ENCODE measurements around the gene SORCS1. TPM values are rescaled to one million over a fixed set of nuclear protein-coding genes. Genes with fewer than 3 reads are reported as not detected.

Gene SORCS1
- total and polyA plus RNA-seq, 2 experiments from 2014 or later: 45.6 to 73.0 TPM

- H3K36me3 ChIP-seq: no peaks in the 10 kb centered on the region
- peak; percentile 76 to 84 for DNase-seq (ENCODE audit: low read depth in 1 of 2, low spot score in 1 of 2)
- no peak overlapping the region for H3K27ac ChIP-seq
- TF ChIP-seq CTCF (IDR thresholded peaks at IDR 0.05; ENCODE audit: low read depth, low read length): peak; percentile 90
- H3K4me3 ChIP-seq: no peak overlapping the region
- H3K4me1 ChIP-seq (ENCODE audit: low read depth): no peaks in the 10 kb centered on the region
- H3K9me3 ChIP-seq (ENCODE audit: low read depth): no peaks in the 10 kb centered on the region
- H3K27me3 ChIP-seq: no peaks in the 10 kb centered on the region
Measured at GRCh38 chr10:106705681-106706100, 458.8 kb downstream of the SORCS1 start.

- no peak for TF ChIP-seq CTCF (IDR thresholded peaks at IDR 0.05; ENCODE audit: low read depth, low read length)
- no peak for DNase-seq (ENCODE audit: low read depth in 1 of 2, low spot score in 1 of 2)
- no peak overlapping the region for H3K4me3 ChIP-seq
- no peak overlapping the region for H3K27ac ChIP-seq
- H3K4me1 ChIP-seq (ENCODE audit: low read depth): no peaks in the 10 kb centered on the region
- H3K9me3 ChIP-seq (ENCODE audit: low read depth): no peaks in the 10 kb centered on the region
- no peaks in the 10 kb centered on the region for H3K36me3 ChIP-seq
- H3K27me3 ChIP-seq: no peaks in the 10 kb centered on the region
Measured at GRCh38 chr10:106696239-106696638, 468.3 kb downstream of the SORCS1 start.

GRCh38 chr10:106694696-106695095 is 469.8 kb downstream of the SORCS1 start:
- TF ChIP-seq CTCF (IDR thresholded peaks at IDR 0.05; ENCODE audit: low read depth, low read length): no peak
- DNase-seq (ENCODE audit: low read depth in 1 of 2, low spot score in 1 of 2): no peak
- Histone ChIP-seq H3K27me3 (no peaks in the 10 kb centered on the region), H3K9me3 (ENCODE audit: low read depth) (no peaks in the 10 kb centered on the region), H3K27ac (no peak overlapping the region), H3K4me1 (ENCODE audit: low read depth) (no peaks in the 10 kb centered on the region), H3K36me3 (no peaks in the 10 kb centered on the region), H3K4me3 (no peak overlapping the region)

GRCh38 chr10:106682175-106682574 is 482.3 kb downstream of the SORCS1 start:
- Histone ChIP-seq H3K4me3 (no peak overlapping the region), H3K9me3 (ENCODE audit: low read depth) (no peaks in the 10 kb centered on the region), H3K36me3 (peaks cover 6% of the 10 kb centered on the region), H3K27ac (no peak overlapping the region), H3K4me1 (ENCODE audit: low read depth) (peaks cover 30% of the 10 kb centered on the region), H3K27me3 (no peaks in the 10 kb centered on the region)
- DNase-seq (ENCODE audit: low read depth in 1 of 2, low spot score in 1 of 2): peak in 1 of 2 donors; percentile 24
- TF ChIP-seq CTCF (IDR thresholded peaks at IDR 0.05; ENCODE audit: low read depth, low read length): peak; percentile 8

- Histone ChIP-seq H3K36me3 (peaks cover 13% of the 10 kb centered on the region), H3K9me3 (ENCODE audit: low read depth) (no peaks in the 10 kb centered on the region), H3K27ac (no peak overlapping the region), H3K4me3 (no peak overlapping the region), H3K27me3 (no peaks in the 10 kb centered on the region), H3K4me1 (ENCODE audit: low read depth) (peaks cover 24% of the 10 kb centered on the region)
- DNase-seq (ENCODE audit: low read depth in 1 of 2, low spot score in 1 of 2): no peak
- TF ChIP-seq CTCF (IDR thresholded peaks at IDR 0.05; ENCODE audit: low read depth, low read length): no peak
Measured at GRCh38 chr10:106680061-106680460, 484.4 kb downstream of the SORCS1 start.

- H3K36me3 ChIP-seq: peaks cover 13% of the 10 kb centered on the region
Measured at GRCh38 chr10:106679314-106679713, 485.2 kb downstream of the SORCS1 start.

More at GRCh38 chr10:106679314-106679713, 485.2 kb downstream of the SORCS1 start:
- TF ChIP-seq CTCF (IDR thresholded peaks at IDR 0.05; ENCODE audit: low read depth, low read length): no peak
- Histone ChIP-seq H3K4me3 (no peak overlapping the region), H3K9me3 (ENCODE audit: low read depth) (no peaks in the 10 kb centered on the region), H3K27me3 (no peaks in the 10 kb centered on the region), H3K27ac (no peak overlapping the region), H3K4me1 (ENCODE audit: low read depth) (peaks cover 16% of the 10 kb centered on the region)
- DNase-seq (ENCODE audit: low read depth in 1 of 2, low spot score in 1 of 2): no peak
